Transverse colon (tissue), 4 donors: ENCODE results near the gene KRT8.

Experiments used
- CTCF ChIP-seq, 5 experiments: fragments of 200-600 bp in 3 of 5; fragments of 450-650 bp in 2 of 5; sonication (generic) in 3 of 5; IDR thresholded peaks; 1 replicate in 2 of 5; 2 replicates in 3 of 5; pipeline ENCODE4 v1.5.1; 2016 to 2017; ENCODE audit warnings: antibody characterized with exemption in 5 of 5, inconsistent platforms in 3 of 5, mild to moderate bottlenecking in 2 of 5, moderate library complexity in 1 of 5
- POLR2A ChIP-seq: fragments of 450-650 bp; IDR thresholded peaks from one replicate; pipeline ENCODE4 v1.6.1; 2016; ENCODE audit warnings: antibody characterized with exemption, mild to moderate bottlenecking, moderate library complexity
- POLR2AphosphoS5 ChIP-seq, 3 donors: sonication (generic); formaldehyde crosslinking; IDR thresholded peaks; one replicate each; pipeline ENCODE4 v1.6.1; 2016; ENCODE audit warnings: antibody characterized with exemption in 3 of 3

DNA sequence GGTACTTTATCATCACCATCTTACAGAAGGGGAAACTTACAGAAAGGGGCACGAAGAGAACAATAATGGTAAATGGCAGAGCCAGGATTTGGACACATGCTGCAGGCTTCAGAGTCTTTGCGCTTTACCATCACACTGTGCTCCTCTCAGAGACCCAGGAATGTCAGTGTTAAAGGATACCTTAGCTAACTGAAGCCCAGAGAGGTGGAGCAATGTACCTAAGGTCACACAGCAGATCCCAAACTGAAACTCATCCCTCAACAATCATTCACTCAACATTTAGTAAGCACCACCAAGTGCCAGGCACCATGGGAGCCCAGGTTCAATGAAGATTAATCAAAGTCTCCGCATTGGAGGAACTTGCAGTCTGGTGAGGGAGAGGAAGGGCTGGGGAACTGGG lies 48.1 kb downstream of the KRT8 start:
- TF ChIP-seq CTCF (IDR thresholded peaks at IDR 0.05) = no peak
- no peak for TF ChIP-seq POLR2AphosphoS5 (IDR thresholded peaks at IDR 0.05)
- TF ChIP-seq POLR2A = no peak
